ENCODE measurements around the gene SH3YL1. TPM values are rescaled to one million over a fixed set of nuclear protein-coding genes. Genes with fewer than 3 reads are reported as not detected.

Gene SH3YL1
- total RNA-seq, 1 experiment from 2014 or later = 84.7 TPM

DNA sequence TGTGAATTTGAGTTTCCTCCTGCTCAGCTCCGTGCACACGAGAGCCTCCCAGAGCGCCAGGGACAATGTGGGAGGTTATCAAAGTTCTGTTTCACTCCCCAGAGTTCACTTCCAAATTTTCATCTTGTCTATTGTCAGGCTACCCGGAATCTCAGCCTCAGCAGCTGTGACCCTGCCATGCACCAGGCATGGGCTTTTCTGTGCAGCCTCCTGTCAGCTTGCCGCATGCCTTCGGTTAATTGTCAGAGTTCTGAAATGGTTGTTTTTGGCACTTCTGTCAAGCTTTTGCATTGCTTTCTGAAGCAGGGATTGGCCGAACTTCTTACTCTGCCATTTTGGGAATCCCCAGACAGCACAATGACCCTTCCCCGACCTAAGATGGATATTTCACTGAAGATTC is 60.4 kb downstream of the SH3YL1 start:
- Histone ChIP-seq H3K9me2 (ENCODE audit: insufficient read depth) (no peaks in the 10 kb centered on the region), H3K79me2 (ENCODE audit: low read depth) (no peaks in the 10 kb centered on the region), H3K36me3 (ENCODE audit: low read depth) (no peaks in the 10 kb centered on the region), H3K4me1 (replicated peaks; ENCODE audit: insufficient read depth) (no peaks in the 10 kb centered on the region), H3K4me2 (no peak overlapping the region), H2AFZ (no peak overlapping the region), H3K9me3 (ENCODE audit: insufficient read depth, low read depth) (no peaks in the 10 kb centered on the region), H3K27me3 (ENCODE audit: insufficient read depth, low read depth) (no peaks in the 10 kb centered on the region; the same call in 1 of the 2 replicates), H4K20me1 (ENCODE audit: insufficient read depth) (no peaks in the 10 kb centered on the region), H3K27ac (no peak overlapping the region), H3K4me3 (no peak overlapping the region), H3F3A (ENCODE audit: insufficient read depth, low read depth) (no peaks in the 10 kb centered on the region)
- TF ChIP-seq EZH2 (IDR thresholded peaks at IDR 0.05; ENCODE audit: low read depth) (no peak), CTCF (conservative IDR thresholded peaks at IDR 0.05) (no peak)
- ChIA-PET CTCF (no interaction called here), POLR2A (ENCODE audit: unreplicated experiment) (no interaction called here)
- intact Hi-C loops (cut with micrococcal nuclease; ENCODE audit: unreplicated experiment) = no loop called here
- no peak for DNase-seq
- no TSS peak for BruUV-seq (replicated peaks)

GRCh38 chr2:202945-203344 is 60.9 kb downstream of the SH3YL1 start:
- intact Hi-C loops (cut with micrococcal nuclease; ENCODE audit: unreplicated experiment) = no loop called here
- H3K27me3 ChIP-seq (ENCODE audit: insufficient read depth, low read depth) = no peaks in the 10 kb centered on the region
- CTCF ChIA-PET = no interaction called here
- DNase-seq = no peak
- no peak for TF ChIP-seq CTCF (conservative IDR thresholded peaks at IDR 0.05)
- H3F3A ChIP-seq (ENCODE audit: insufficient read depth, low read depth) = no peaks in the 10 kb centered on the region
- H3K4me1 ChIP-seq (replicated peaks; ENCODE audit: insufficient read depth) = no peaks in the 10 kb centered on the region
- H3K79me2 ChIP-seq (ENCODE audit: low read depth) = no peaks in the 10 kb centered on the region
- no peaks in the 10 kb centered on the region for H3K36me3 ChIP-seq (ENCODE audit: low read depth)
- BruUV-seq (replicated peaks) = no TSS peak
- H4K20me1 ChIP-seq (ENCODE audit: insufficient read depth) = no peaks in the 10 kb centered on the region
- H3K4me3 ChIP-seq = no peak overlapping the region
- H3K27ac ChIP-seq = no peak overlapping the region
- H2AFZ ChIP-seq = no peak overlapping the region
- H3K9me3 ChIP-seq (ENCODE audit: insufficient read depth, low read depth) = no peaks in the 10 kb centered on the region
- H3K9me2 ChIP-seq (ENCODE audit: insufficient read depth) = no peaks in the 10 kb centered on the region
- no peak overlapping the region for H3K4me2 ChIP-seq
- POLR2A ChIA-PET (ENCODE audit: unreplicated experiment) = no interaction called here

GRCh38 chr2:201648-202433 is 62.0 kb downstream of the SH3YL1 start:
- no peak overlapping the region for H3K27ac ChIP-seq
- H4K20me1 ChIP-seq (ENCODE audit: insufficient read depth) = no peaks in the 10 kb centered on the region
- no peaks in the 10 kb centered on the region for H3K36me3 ChIP-seq (ENCODE audit: low read depth)
- no peak overlapping the region for H3K4me2 ChIP-seq
- intact Hi-C loops (cut with micrococcal nuclease; ENCODE audit: unreplicated experiment) = no loop called here
- no peak overlapping the region for H3K4me3 ChIP-seq
- no peaks in the 10 kb centered on the region for H3F3A ChIP-seq (ENCODE audit: insufficient read depth, low read depth)
- ChIA-PET CTCF (no interaction called here), POLR2A (ENCODE audit: unreplicated experiment) (no interaction called here)
- no TSS peak for BruUV-seq (replicated peaks)
- no peaks in the 10 kb centered on the region for H3K9me2 ChIP-seq (ENCODE audit: insufficient read depth)
- TF ChIP-seq CTCF (conservative IDR thresholded peaks at IDR 0.05) (no peak), EZH2 (IDR thresholded peaks at IDR 0.05; ENCODE audit: low read depth) (no peak)
- no peaks in the 10 kb centered on the region for H3K4me1 ChIP-seq (replicated peaks; ENCODE audit: insufficient read depth)
- no peaks in the 10 kb centered on the region for H3K79me2 ChIP-seq (ENCODE audit: low read depth)
- no peaks in the 10 kb centered on the region for H3K27me3 ChIP-seq (ENCODE audit: insufficient read depth, low read depth)
- H3K9me3 ChIP-seq (ENCODE audit: insufficient read depth, low read depth) = no peaks in the 10 kb centered on the region
- DNase-seq = no peak
- no peak overlapping the region for H2AFZ ChIP-seq
